Uterus (tissue), 2 donors: ENCODE data around the gene FBXL13.

Source experiments
- CTCF ChIP-seq, 4 experiments: fragments of 200-600 bp in 2 of 4; fragments of 450-650 bp in 2 of 4; sonication (generic) in 2 of 4; IDR thresholded peaks; one replicate each; pipeline ENCODE4 v1.5.1; 2016 to 2019; ENCODE audit warnings: antibody characterized with exemption in 4 of 4, mild to moderate bottlenecking in 2 of 4, moderate library complexity in 1 of 4
- POLR2A ChIP-seq, 2 donors: fragments of 450-650 bp; IDR thresholded peaks; one replicate each; pipeline ENCODE4 v1.6.1; 2016; ENCODE audit warnings: antibody characterized with exemption in 2 of 2, mild to moderate bottlenecking in 1 of 2, moderate library complexity in 1 of 2

GRCh38 chr7:102913826-102914225 lies 160.8 kb downstream of the FBXL13 start:
- TF ChIP-seq CTCF (IDR thresholded peaks at IDR 0.05) (no peak), POLR2A (IDR thresholded peaks at IDR 0.05) (no peak)
